H1 (cell line): ENCODE data around the gene RBM42. TPM values are rescaled to one million over a fixed set of nuclear protein-coding genes. Genes with fewer than 3 reads are reported as not detected.

Experiments
- CHD1 ChIP-seq: IDR thresholded peaks from 2 replicates; pipeline ENCODE4 v1.6.1; 2012; ENCODE audit warnings: low read depth, low read length, improper control_type of control experiment
- polyA plus RNA-seq, 7 experiments: library from polyadenylated mRNA; depleted of rRNA in 3 of 7; stranded (reverse) in 5 of 7; unstranded in 2 of 7; fragments of >200 nt in 5 of 7; fragments of 200-250 nt in 2 of 7; gene quantifications; 1 replicate in 5 of 7; 2 replicates in 1 of 7; 4 replicates in 1 of 7; pipeline versions ENCODE4 v1.2.1 to v1.2.3, GENCODE V29; 2011 to 2013; ENCODE audit warnings: missing spikeins in 2 of 7, mixed read lengths in 2 of 7
- total RNA-seq: library from RNA; stranded (reverse); fragmentation: NEBNext Ultra II Directional; extraction: Animal tissue kit (Norgen Biotek cat#: 25700); gene quantifications from 2 replicates; pipeline ENCODE4 v1.2.1, GENCODE V29; 2021

RBM42 gene
- total and polyA plus RNA-seq, 2 of the 8 experiments (the other 6 are each of a cell fraction or from before 2014, with no cell fraction given): 59.8 to 80.8 TPM

- TF ChIP-seq CHD1: peak; percentile 91
These were observed 14.7 kb downstream of the RBM42 start (continued) for GRCh38 chr19:35643255-35644205.
